ENCODE results near the gene GLG1. TPM values are rescaled to one million over a fixed set of nuclear protein-coding genes. Genes with fewer than 3 reads are reported as not detected.

The GLG1 gene
- total and polyA plus RNA-seq, 4 donors, result 24.6 to 156 (median 78.2) TPM

DNA sequence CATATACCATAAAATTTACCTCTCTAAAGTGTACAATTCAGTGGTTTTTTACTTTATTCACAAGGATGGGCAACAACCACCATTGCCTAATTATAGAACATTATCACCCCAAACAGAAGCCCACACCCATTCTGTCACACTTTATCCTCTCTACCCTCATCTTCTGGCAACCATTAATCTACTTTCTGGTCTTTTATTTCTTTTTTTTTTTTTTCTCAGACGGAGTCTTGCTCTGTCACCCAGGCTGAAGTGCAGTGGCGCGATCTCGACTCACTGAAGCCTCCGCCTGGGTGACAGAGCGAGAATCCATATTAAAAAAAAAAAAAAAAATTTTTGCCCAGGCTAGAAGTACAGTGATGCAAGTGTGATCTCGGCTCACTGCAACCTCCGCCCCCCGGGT, 95.0 kb downstream of the GLG1 start:
- WGBS, 2 donors, result 87 to 93% methylated on average over 9 of the region's 9 CpGs
- Histone ChIP-seq H3K36me3 (ENCODE audit: control insufficient read depth in 4 of 4, insufficient read depth in 4 of 4, low read length in 4 of 4) (peaks cover under 1 to 3% (median 2%) of the 10 kb centered on the region in 4 donors), H3K27me3 (ENCODE audit: control insufficient read depth in 3 of 3, insufficient read depth in 3 of 3, low read length in 2 of 3) (no peaks in the 10 kb centered on the region), H3K4me1 (ENCODE audit: control insufficient read depth in 5 of 5, insufficient read depth in 5 of 5, low read length in 5 of 5) (no peaks in the 10 kb centered on the region), H3K9ac (ENCODE audit: insufficient read depth in 1 of 2, low read length in 2 of 2) (no peak overlapping the region), H3K9me3 (ENCODE audit: control insufficient read depth in 4 of 4, insufficient read depth in 3 of 4, low read length in 3 of 4) (no peaks in the 10 kb centered on the region), H3K4me3 (no peak overlapping the region), H3K27ac (ENCODE audit: low read depth in 1 of 2, low read length in 1 of 2) (no peak overlapping the region)
- ATAC-seq (ENCODE audit: insufficient read depth, low FRiP score) (no peak), DNase-seq (no peak)
- TF ChIP-seq, protein P1, sequence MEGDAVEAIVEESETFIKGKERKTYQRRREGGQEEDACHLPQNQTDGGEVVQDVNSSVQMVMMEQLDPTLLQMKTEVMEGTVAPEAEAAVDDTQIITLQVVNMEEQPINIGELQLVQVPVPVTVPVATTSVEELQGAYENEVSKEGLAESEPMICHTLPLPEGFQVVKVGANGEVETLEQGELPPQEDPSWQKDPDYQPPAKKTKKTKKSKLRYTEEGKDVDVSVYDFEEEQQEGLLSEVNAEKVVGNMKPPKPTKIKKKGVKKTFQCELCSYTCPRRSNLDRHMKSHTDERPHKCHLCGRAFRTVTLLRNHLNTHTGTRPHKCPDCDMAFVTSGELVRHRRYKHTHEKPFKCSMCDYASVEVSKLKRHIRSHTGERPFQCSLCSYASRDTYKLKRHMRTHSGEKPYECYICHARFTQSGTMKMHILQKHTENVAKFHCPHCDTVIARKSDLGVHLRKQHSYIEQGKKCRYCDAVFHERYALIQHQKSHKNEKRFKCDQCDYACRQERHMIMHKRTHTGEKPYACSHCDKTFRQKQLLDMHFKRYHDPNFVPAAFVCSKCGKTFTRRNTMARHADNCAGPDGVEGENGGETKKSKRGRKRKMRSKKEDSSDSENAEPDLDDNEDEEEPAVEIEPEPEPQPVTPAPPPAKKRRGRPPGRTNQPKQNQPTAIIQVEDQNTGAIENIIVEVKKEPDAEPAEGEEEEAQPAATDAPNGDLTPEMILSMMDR (IDR thresholded peaks at IDR 0.05; ENCODE audit: control extremely low read depth, extremely low read depth), result no peak

DNA sequence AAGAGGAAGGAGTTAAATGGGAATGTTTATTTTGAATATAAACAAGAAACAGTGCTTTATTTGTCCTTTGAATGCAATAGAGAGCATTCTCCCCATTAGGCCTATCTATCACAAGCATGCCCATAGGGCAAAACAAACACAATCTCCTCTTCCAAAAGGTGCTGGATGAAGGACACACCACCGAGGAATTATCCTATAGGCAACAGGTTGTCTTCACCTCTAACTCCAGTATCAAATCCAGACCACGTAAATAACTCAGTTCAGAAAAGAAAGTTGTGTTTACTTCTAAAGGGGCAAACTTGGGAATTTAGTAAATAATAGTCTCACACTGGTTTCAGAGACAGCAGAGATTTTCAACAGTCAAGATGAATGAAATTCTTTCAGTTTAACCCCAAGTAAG, 101.9 kb downstream of the GLG1 start:
- TF ChIP-seq, protein P1 (IDR thresholded peaks at IDR 0.05; ENCODE audit: control extremely low read depth, extremely low read depth), result no peak
- Histone ChIP-seq H3K4me1 (ENCODE audit: control insufficient read depth in 5 of 5, insufficient read depth in 5 of 5, low read length in 5 of 5) (no peaks in the 10 kb centered on the region), H3K27me3 (ENCODE audit: control insufficient read depth in 3 of 3, insufficient read depth in 3 of 3, low read length in 2 of 3) (no peaks in the 10 kb centered on the region), H3K9me3 (ENCODE audit: control insufficient read depth in 4 of 4, insufficient read depth in 3 of 4, low read length in 3 of 4) (no peaks in the 10 kb centered on the region), H3K27ac (ENCODE audit: low read depth in 1 of 2, low read length in 1 of 2) (no peak overlapping the region), H3K9ac (ENCODE audit: insufficient read depth in 1 of 2, low read length in 2 of 2) (no peak overlapping the region), H3K36me3 (ENCODE audit: control insufficient read depth in 4 of 4, insufficient read depth in 4 of 4, low read length in 4 of 4) (peaks cover 3 to 18% (median 8%) of the 10 kb centered on the region in 4 donors), H3K4me3 (no peak overlapping the region)
- DNase-seq (no peak), ATAC-seq (ENCODE audit: insufficient read depth, low FRiP score) (no peak)
- 70 to 80% methylated on average over 2 of the region's 2 CpGs for WGBS, 2 donors

DNA sequence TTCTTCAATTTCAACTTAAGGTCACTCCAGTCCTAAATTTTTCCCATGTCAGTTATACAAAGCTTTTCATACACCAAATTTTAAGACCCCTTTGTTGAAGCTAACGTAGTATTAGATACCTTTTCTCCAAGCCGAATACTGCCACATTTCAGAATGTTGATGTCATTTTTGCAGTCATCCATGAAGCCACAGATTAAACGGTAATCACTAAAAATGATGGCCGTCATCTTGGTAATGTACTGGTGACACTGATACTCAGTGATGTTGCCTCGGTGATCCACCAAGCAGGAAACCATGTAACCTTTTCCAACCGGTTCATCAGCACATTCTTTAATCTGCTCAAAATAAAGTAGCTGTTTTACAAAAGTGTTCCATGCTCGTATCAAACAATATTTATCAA, 103.5 kb downstream of the GLG1 start:
- 92 to 93% methylated on average over 7 of the region's 7 CpGs for WGBS, 2 donors
- H3K27ac ChIP-seq (ENCODE audit: low read depth in 1 of 2, low read length in 1 of 2), result no peak overlapping the region
- ATAC-seq (ENCODE audit: insufficient read depth, low FRiP score) (no peak), DNase-seq (no peak)
- TF ChIP-seq, protein P1 (IDR thresholded peaks at IDR 0.05; ENCODE audit: control extremely low read depth, extremely low read depth), result no peak
- H3K27me3 ChIP-seq (ENCODE audit: control insufficient read depth in 3 of 3, insufficient read depth in 3 of 3, low read length in 2 of 3), result no peaks in the 10 kb centered on the region
- no peaks in the 10 kb centered on the region for H3K4me1 ChIP-seq (ENCODE audit: control insufficient read depth in 5 of 5, insufficient read depth in 5 of 5, low read length in 5 of 5)
- no peak overlapping the region for H3K9ac ChIP-seq (ENCODE audit: insufficient read depth in 1 of 2, low read length in 2 of 2)
- H3K36me3 ChIP-seq (ENCODE audit: control insufficient read depth in 4 of 4, insufficient read depth in 4 of 4, low read length in 4 of 4), result peaks cover 3 to 23% (median 8%) of the 10 kb centered on the region in 4 donors
- no peak overlapping the region for H3K4me3 ChIP-seq
- no peaks in the 10 kb centered on the region for H3K9me3 ChIP-seq (ENCODE audit: control insufficient read depth in 4 of 4, insufficient read depth in 3 of 4, low read length in 3 of 4)

Measured in lung (tissue), 12 donors.